Bronchial epithelial cell (primary cell): ENCODE results near the gene SUGP2. TPM values are rescaled to one million over a fixed set of nuclear protein-coding genes. Genes with fewer than 3 reads are reported as not detected.

Source experiments
- DNase-seq: peaks from one replicate; pipeline ENCODE4 v3.0.0-alpha.2; 2010; ENCODE audit warnings: low read depth
- FAIRE-seq: peaks from 2 replicates; lab custom pipeline; 2011; peaks lifted over from hg19 to GRCh38; lab: Jason Lieb, UNC
- H3K27me3 ChIP-seq: 2 replicates; pipeline ENCODE4 v1.5.1; 2011; ENCODE audit warnings: low read length; ENCODE audit not compliant: control insufficient read depth, insufficient read depth
- H3K36me3 ChIP-seq: 2 replicates; pipeline ENCODE4 v1.5.1; 2011; ENCODE audit warnings: low read length; ENCODE audit not compliant: control insufficient read depth, insufficient read depth
- H3K4me3 ChIP-seq: 2 replicates; pipeline ENCODE4 v1.5.1; 2011; ENCODE audit warnings: mild to moderate bottlenecking, low read depth, low read length, control low read depth
- CTCF ChIP-seq: IDR thresholded peaks from 2 replicates; pipeline ENCODE4 v1.5.1; 2011; ENCODE audit warnings: mild to moderate bottlenecking, moderate library complexity, low read length, control low read depth, inconsistent platforms; ENCODE audit not compliant: insufficient read depth, severe bottlenecking
- total RNA-seq: library from RNA; depleted of rRNA; stranded (reverse); fragments of >200 nt; gene quantifications from 2 replicates; pipeline ENCODE4 v1.2.1, GENCODE V29; 2014

Gene SUGP2
- total RNA-seq, 1 donor from 2014 or later: 21.6 TPM

DNA sequence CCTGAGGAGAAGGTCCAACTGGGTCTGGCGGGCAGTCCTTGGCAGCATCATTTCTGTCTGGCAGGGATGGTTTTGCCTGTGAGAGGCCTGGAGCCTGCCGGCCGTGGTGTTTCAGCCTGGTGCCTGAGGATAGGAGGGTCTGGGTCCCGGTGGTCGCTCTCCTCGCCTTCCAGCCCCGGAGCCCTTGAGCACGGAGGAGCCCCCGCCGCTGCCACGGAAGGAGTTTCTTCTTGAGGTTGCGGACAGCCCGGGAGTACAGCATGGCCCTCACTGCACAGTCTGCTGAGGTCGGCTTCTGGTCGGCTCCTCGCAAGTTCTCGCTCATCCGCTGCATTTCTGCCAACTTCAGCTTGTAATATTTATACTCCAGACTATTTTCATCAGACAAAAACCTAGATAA, 23.4 kb downstream of the SUGP2 start:
- no peak for DNase-seq
- FAIRE-seq: no peak
- H3K27me3 ChIP-seq: no peaks in the 10 kb centered on the region
- TF ChIP-seq CTCF: no peak
- no peak overlapping the region for H3K4me3 ChIP-seq
- peaks cover 25% of the 10 kb centered on the region for H3K36me3 ChIP-seq

DNA sequence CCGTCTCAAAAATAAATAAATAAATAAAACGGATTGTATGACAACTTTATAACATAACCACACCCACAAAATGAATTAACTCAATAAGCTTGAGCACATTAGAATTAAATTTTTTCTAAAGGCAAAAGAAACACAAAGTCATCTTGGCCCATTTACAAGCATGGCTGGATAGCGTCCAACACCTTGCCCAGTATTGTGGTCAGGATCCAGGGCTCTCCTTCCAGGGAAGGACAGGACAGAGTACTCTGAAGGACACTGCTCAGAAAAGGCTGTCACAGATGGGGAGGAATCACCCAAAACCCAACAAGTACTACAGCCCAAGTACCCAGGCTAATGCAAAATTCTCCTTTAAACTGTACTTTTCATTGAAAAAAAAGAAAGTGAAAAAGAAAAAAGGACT, 27.1 kb downstream of the SUGP2 start:
- Histone ChIP-seq H3K27me3 (no peaks in the 10 kb centered on the region), H3K4me3 (no peak overlapping the region), H3K36me3 (peaks cover 30% of the 10 kb centered on the region)
- TF ChIP-seq CTCF: no peak
- FAIRE-seq (no peak), DNase-seq (no peak)

- no peak overlapping the region for H3K4me3 ChIP-seq
- FAIRE-seq: no peak
- TF ChIP-seq CTCF: no peak
- DNase-seq: no peak
- H3K27me3 ChIP-seq: no peaks in the 10 kb centered on the region
- peaks cover 26% of the 10 kb centered on the region for H3K36me3 ChIP-seq
Measured at GRCh38 chr19:19004144-19004543, 29.2 kb downstream of the SUGP2 start.

DNA sequence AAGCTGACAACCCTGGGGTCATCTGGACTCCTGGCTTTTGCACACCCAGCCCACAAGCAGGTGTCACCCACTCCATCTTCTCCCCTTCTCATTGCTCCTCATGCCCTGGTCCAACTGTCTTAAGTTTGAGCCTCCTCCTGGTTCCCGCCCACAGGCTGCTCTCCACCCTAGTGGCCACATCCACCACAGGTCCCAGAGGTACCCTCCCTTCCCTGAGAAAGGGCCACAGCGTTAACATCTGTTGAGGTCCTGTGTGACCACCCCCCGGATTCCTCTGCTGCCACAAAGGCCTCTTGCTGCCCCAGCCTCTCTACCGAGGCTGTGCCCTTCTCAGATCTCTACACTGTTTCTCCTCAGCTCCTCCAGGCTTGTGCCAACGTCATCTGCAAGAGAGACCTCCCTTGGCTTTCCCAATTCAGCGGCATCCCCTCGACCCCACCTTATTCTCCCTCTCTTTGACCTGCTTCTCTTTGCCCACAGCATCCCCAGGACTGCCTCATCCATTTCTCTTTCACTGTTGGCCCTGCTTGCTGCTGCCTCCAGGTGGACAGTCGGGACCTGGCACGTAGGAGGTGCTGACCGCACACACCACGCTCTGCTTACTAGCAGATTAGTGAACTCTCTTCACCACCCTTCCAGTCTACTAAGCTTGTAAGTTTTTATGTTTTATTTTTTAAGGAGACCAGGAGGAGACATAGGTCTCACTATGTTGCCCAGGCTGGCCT, 33.3 kb downstream of the SUGP2 start:
- DNase-seq (no peak), FAIRE-seq (no peak)
- peaks cover 26% of the 10 kb centered on the region for H3K36me3 ChIP-seq
- no peaks in the 10 kb centered on the region for H3K27me3 ChIP-seq
- H3K4me3 ChIP-seq: no peak overlapping the region
- peak; percentile 42 for TF ChIP-seq CTCF

- no peak for TF ChIP-seq CTCF
- H3K27me3 ChIP-seq: no peaks in the 10 kb centered on the region
- DNase-seq: peak; percentile 8
- H3K4me3 ChIP-seq: no peak overlapping the region
- peak; percentile 13 for FAIRE-seq
- H3K36me3 ChIP-seq: peaks cover 23% of the 10 kb centered on the region
Measured at GRCh38 chr19:18999016-18999758, 34.1 kb downstream of the SUGP2 start.
